Stimulated activated CD8-positive, alpha-beta memory T cell treated with anti-CD3 and anti-CD28 coated beads, Interleukin-15, amount 100 ng/mL, for 24 hours (primary cell): ENCODE data around the gene NFIX.
A peak's percentile ranks its signal among the peaks of the same experiment; 100 is the strongest.

Experiments used
- DNase-seq: peaks from one replicate; pipeline ENCODE4 v3.0.0-alpha.2; 2020; ENCODE audit warnings: low read depth

Gene NFIX

GRCh38 chr19:13076787-13077186 lies 81.5 kb downstream of the NFIX start:
- no peak for DNase-seq

- no peak for DNase-seq
Observed at GRCh38 chr19:13077240-13077639, 82.0 kb downstream of the NFIX start.

DNA sequence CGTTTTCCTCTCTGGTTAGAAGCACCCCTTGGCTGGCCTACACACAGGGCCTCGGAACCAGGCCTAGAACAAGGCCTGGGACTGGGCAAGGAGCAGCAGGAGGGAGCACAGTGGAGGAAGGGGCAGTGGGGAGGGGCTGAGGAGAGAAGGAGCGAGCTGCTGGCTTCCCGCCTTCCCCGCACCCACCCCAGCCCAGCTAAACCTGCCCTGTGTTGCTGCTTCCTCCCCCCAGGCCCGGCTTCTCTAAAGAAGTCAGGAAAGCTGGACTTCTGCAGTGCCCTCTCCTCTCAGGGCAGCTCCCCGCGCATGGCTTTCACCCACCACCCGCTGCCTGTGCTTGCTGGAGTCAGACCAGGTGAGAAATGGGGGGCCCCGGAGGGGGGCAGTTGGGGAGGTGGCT lies 83.1 kb downstream of the NFIX start:
- no peak for DNase-seq

DNA sequence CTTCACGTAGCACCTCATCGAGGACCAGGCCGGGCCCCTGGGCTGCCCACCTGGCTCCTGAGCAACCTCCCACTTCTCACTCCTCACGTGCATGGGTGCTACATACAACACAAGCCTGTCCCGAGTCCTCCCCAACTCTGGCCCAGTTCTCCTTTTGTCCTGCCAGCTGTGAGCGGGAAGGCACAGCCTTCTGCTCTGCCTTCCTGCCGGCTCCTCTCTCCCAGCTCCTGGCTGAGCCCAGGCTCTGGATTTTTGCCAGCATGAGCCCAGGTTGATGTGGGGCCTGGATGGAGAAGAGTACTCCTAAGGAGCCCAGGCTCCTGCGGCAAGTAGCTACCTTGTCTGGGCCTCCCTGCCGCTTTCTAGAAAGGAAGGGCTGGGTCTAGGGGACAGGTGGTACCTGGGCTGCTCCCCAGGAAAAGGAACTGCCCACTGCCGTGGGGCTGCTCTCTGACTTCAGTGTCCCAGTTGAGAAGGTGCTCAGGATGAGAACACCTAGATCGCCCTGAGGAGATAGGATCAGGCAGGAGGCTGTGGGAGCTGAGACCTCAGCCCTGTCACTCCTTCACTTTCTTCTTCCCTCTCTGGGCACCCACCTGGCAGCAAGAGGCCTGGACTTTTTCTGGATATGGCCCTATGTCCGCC lies 83.7 kb downstream of the NFIX start:
- DNase-seq: no peak

DNA sequence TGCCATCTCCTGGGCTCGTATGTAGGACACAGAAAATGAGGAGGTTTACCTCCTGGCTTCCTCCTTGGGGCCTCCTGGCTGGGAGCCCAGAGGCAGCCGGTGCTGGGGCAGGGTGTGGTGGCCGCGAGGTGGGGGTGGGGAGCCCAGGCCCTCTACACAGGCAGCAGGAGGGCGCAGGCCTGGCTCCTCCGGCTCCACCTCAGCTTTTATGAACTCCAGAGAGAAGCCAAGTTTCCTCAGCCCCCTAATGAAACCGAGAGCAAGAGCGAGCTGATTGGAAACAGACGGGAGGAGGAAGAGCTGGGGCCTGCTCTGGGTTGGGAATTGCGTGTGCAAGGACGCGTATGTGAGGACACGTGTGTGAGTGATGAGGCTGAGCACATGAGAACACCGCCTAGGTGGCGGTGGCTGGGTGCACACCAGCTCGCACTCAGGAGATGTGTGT lies 84.3 kb downstream of the NFIX start:
- no peak for DNase-seq

GRCh38 chr19:13082192-13083007 lies 87.1 kb downstream of the NFIX start:
- DNase-seq: no peak

DNA sequence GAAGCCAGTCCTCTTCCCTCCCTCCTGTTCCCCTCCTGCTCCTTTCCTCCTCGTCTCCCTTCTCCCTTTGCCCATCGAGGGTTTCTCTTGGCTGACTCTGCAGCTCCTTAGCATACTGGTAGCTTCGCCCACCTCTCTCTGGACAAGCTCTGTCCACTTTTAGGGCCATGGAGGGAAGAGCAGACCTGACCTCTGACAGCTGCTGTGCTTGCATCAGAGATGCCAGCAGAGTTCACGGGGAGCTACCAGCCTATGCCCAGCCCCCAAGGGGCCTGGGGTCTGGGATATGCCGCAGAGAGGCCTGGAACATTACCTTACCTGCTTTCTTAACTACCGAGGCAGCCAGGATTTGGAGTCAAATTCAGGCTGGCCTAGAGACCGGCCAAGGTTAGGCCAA lies 87.7 kb downstream of the NFIX start:
- no peak for DNase-seq

DNA sequence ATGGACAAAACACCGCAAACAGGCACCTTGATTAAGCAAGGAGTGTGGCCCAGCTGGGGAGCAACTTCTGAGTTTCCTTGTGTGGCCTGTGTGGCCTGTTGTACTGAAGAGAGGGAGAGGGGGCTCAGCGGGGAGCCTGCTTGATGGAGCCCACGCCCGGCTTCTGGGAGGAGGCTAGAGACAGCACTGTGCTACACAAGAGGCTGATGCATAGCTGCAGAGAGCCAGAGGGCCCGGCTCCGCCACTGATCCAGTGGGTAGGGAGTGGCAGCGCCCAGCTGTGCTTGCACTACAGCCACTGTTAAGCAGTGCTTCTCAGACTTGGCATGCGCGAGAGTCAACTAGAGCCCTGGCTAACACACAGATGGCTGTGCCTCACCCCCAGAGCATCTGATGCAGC lies 88.4 kb downstream of the NFIX start:
- DNase-seq: no peak

DNA sequence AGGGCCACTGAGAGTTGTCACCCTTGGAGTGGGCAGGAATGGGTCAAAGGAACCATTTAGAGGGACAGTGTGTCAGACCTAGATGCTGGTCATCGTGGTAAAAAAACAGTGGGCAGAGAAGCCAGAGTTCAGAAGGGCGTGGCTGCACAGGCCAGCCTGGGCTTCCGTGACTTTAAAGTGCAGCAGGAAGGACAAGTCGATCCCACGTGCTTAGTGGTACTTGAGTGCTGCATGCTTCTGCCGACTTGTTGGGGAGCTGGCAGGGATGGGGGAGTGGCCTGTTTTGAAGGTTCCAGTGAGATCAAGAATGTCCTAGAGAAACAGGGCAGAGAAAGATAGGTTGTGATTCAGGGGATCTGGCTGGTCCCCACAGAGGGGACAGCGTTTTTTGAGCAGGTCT lies 90.4 kb downstream of the NFIX start:
- DNase-seq: no peak

GRCh38 chr19:13086341-13086740 lies 91.1 kb downstream of the NFIX start:
- DNase-seq: no peak

DNA sequence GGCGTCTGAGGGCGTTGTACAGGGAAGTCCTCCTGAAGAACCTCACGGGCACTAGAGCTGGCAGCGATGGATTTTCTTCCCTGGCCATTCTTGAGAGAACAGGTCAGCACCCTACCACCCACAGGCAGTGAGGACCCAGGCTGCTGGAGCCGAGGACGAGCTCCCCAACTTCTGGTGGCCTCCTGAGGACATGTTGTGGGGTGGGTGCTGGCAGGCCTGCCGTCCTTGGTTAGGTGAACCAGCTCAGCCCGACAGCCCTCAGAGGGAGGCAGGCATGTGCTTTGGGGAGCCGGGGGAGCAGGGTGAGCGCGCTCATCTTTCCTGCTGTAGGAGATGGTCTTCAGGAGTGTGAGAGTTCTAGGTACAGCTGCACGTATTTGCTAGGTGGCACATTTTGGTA lies 92.0 kb downstream of the NFIX start:
- no peak for DNase-seq

- DNase-seq: no peak
Observed at GRCh38 chr19:13087795-13088537, 92.7 kb downstream of the NFIX start.

- no peak for DNase-seq
Observed at GRCh38 chr19:13089139-13089856, 94.0 kb downstream of the NFIX start.

DNA sequence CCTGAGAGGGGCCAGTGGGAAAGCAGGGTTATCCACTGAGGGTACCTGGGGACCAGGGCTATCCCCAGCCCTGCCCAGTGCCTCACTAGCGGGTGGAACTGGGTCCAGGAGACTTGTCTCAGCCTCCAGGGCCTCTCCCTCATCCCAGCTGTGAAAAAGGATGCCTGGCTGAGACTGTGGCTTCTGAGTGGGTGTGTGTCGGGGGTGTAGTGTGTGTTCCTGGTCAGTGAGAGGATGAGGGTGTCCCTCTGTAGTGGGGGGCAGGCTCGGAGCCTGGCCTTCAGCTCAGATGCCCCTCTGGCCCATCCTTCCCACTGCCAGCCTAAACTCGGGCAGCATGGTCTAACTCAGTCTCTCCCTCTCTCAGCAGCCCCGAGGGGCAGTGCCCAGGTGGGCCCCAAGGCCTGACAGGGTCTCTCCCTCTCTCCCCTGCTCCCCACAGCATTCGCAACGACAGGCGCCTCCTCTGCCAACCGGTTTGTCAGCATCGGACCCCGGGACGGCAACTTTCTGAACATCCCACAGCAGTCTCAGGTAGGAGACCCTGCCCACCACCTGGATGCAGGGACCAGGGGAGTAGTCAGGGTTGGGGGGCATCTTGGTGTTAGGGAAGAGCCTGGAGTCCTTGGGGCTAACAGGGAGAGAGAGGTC lies 94.7 kb downstream of the NFIX start:
- no peak for DNase-seq

- DNase-seq: no peak
Observed at GRCh38 chr19:13090511-13091231, 95.4 kb downstream of the NFIX start.

GRCh38 chr19:13091400-13092157 lies 96.3 kb downstream of the NFIX start:
- DNase-seq: no peak

GRCh38 chr19:13092158-13092543 lies 96.9 kb downstream of the NFIX start:
- no peak for DNase-seq

DNA sequence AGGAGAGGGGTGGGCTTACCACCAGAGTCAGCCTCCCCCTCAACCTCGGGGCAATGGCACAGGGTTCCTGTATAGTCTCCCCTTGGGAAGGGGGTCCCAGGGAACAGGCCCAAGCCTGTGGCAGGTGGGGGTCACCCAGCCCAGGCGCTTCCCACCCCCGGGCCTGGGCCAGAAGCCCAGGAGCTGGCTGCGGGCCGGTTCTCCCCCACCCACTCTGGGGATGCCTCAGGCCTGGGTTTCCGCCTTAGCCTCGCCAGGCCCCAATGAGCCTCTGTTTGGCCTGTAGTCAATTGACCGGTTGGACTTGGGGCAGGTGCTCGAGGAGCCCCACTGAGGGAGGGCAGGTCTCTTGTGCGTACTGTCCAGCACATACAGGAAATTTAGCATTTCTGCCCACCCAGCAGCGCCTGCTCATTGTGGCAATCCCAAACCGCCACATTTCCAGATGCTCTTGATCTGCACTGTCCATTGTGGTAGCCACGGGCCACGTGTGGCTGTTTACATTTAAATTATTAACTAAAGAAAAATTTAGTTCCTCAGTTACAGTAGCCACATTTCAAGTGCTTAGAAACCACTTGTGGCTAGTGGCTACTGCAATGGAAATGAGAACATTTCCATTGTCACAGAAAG lies 97.4 kb downstream of the NFIX start:
- DNase-seq: no peak

- DNase-seq: peak; percentile 68
Observed at GRCh38 chr19:13093407-13094105, 98.3 kb downstream of the NFIX start.
